IMR-90 (cell line): ENCODE data around the gene HYKK. TPM values are rescaled to one million over a fixed set of nuclear protein-coding genes. Genes with fewer than 3 reads are reported as not detected.

Experiments used
- ATAC-seq: fragments of 200-7000 bp; cut with Tn5 transposase; 2 replicates; pipeline ENCODE4 v1.9.1; 2020; ENCODE audit warnings: low read depth, mild to moderate bottlenecking, moderate library complexity
- BruUV-seq: library from RNA; stranded (reverse); fragments of 400-500 nt; replicated peaks from 2 replicates; lab custom pipeline; 2021; lab: Mats Ljungman, UMichigan
- CTCF ChIA-PET: fragments of 300-600 bp; formaldehyde crosslinking; extraction: SDS; loops from one replicate; lab custom pipeline; 2021; ENCODE audit warnings: antibody characterized with exemption; lab: Yijun Ruan, JAX
- POLR2A ChIA-PET: fragments of 300-600 bp; sonication (Branson Sonifier 250); formaldehyde crosslinking; loops from one replicate; lab custom pipeline; 2022; ENCODE audit warnings: antibody characterized with exemption; ENCODE audit not compliant: unreplicated experiment; lab: Charles Lee
- DNase-seq: peaks from one replicate; pipeline ENCODE4 v3.0.0; 2013
- H2AFZ ChIP-seq: replicated peaks from 2 replicates; pipeline ENCODE3; 2013; ENCODE audit warnings: low read length, mild to moderate bottlenecking; ENCODE audit not compliant: poor library complexity
- H2AK5ac ChIP-seq: 2 replicates; pipeline ENCODE4 v1.6.1; 2013; ENCODE audit warnings: low read depth, low read length, inconsistent platforms
- H2AK9ac ChIP-seq: replicated peaks from 2 replicates; pipeline ENCODE3; 2013; ENCODE audit warnings: mild to moderate bottlenecking, low read depth, low read length, moderate library complexity; ENCODE audit not compliant: poor library complexity
- H2BK120ac ChIP-seq: 2 replicates; pipeline ENCODE4 v1.6.1; 2013; ENCODE audit warnings: low read depth, low read length, inconsistent platforms
- H2BK15ac ChIP-seq: 3 replicates; pipeline ENCODE4 v1.6.1; 2013; ENCODE audit warnings: low read depth, low read length, inconsistent platforms
- H2BK20ac ChIP-seq: 2 replicates; pipeline ENCODE4 v1.6.1; 2013; ENCODE audit warnings: low read depth, mild to moderate bottlenecking, inconsistent platforms, low read length, moderate library complexity
- H2BK5ac ChIP-seq: 2 replicates; pipeline ENCODE4 v1.6.1; 2013; ENCODE audit warnings: mild to moderate bottlenecking, low read depth, low read length, inconsistent platforms; ENCODE audit not compliant: poor library complexity, severe bottlenecking
- H3K14ac ChIP-seq: replicated peaks from 2 replicates; pipeline ENCODE4 v1.6.1; 2013; ENCODE audit warnings: low read depth, low read length, inconsistent platforms
- H3K18ac ChIP-seq: 2 replicates; pipeline ENCODE4 v1.6.1; 2013; ENCODE audit warnings: low read depth, low read length, control low read depth
- H3K23ac ChIP-seq: 2 replicates; pipeline ENCODE4 v1.6.1; 2013; ENCODE audit warnings: low read depth, low read length, inconsistent platforms
- H3K27ac ChIP-seq: 2 replicates; pipeline ENCODE4 v1.5.1; 2013; ENCODE audit warnings: mild to moderate bottlenecking, control low read depth, low read length; ENCODE audit not compliant: insufficient read depth
- H3K27me3 ChIP-seq: 2 replicates; pipeline ENCODE4 v1.6.1; 2013; ENCODE audit warnings: low read length; ENCODE audit not compliant: control insufficient read depth, insufficient read depth
- H3K36me3 ChIP-seq: 2 replicates; pipeline ENCODE4 v1.6.1; 2013; ENCODE audit warnings: low read length, mixed read lengths; ENCODE audit not compliant: control insufficient read depth, insufficient read depth
- H3K4ac ChIP-seq: 2 replicates; pipeline ENCODE4 v1.6.1; 2013; ENCODE audit warnings: low read depth, low read length, inconsistent platforms
- H3K4me1 ChIP-seq: 2 replicates; pipeline ENCODE4 v1.6.1; 2013; ENCODE audit warnings: low read length, mixed read lengths; ENCODE audit not compliant: control insufficient read depth, insufficient read depth
- H3K4me2 ChIP-seq: 2 replicates; pipeline ENCODE4 v1.6.1; 2013; ENCODE audit warnings: low read depth, mild to moderate bottlenecking, control low read depth, low read length, moderate library complexity
- H3K4me3 ChIP-seq: 2 replicates; pipeline ENCODE4 v1.5.1; 2013; ENCODE audit warnings: low read depth, mild to moderate bottlenecking, control low read depth, low read length, moderate library complexity; ENCODE audit not compliant: insufficient read depth
- H3K56ac ChIP-seq: 2 replicates; pipeline ENCODE4 v1.6.1; 2013; ENCODE audit warnings: low read length, inconsistent platforms; ENCODE audit not compliant: insufficient read depth; ENCODE audit errors: extremely low read depth
- H3K79me1 ChIP-seq, 2 experiments: 2 replicates each; pipeline ENCODE4 v1.6.1; 2013; ENCODE audit warnings: low read length in 2 of 2, inconsistent platforms in 1 of 2, low read depth in 1 of 2
- H3K9ac ChIP-seq: 2 replicates; pipeline ENCODE4 v1.6.1; 2013; ENCODE audit warnings: low read depth, low read length, control low read depth
- H3K9me1 ChIP-seq: 2 replicates; pipeline ENCODE4 v1.6.1; 2013; ENCODE audit warnings: low read length, inconsistent platforms; ENCODE audit not compliant: insufficient read depth
- H3K9me3 ChIP-seq: 2 replicates; pipeline ENCODE4 v1.6.1; 2013; ENCODE audit warnings: low read length; ENCODE audit not compliant: control insufficient read depth, insufficient read depth
- H4K20me1 ChIP-seq: 2 replicates; pipeline ENCODE4 v1.6.1; 2013; ENCODE audit warnings: low read length, inconsistent platforms; ENCODE audit not compliant: insufficient read depth
- H4K5ac ChIP-seq: 2 replicates; pipeline ENCODE4 v1.6.1; 2013; ENCODE audit warnings: mild to moderate bottlenecking, low read depth, low read length, control low read depth
- H4K8ac ChIP-seq, 2 experiments: 2 replicates each; pipeline ENCODE4 v1.6.1; 2013; ENCODE audit warnings: low read depth in 2 of 2, low read length in 2 of 2, control low read depth in 1 of 2, inconsistent platforms in 1 of 2
- H4K91ac ChIP-seq: 2 replicates; pipeline ENCODE4 v1.6.1; 2013; ENCODE audit warnings: low read depth, low read length, inconsistent platforms; ENCODE audit not compliant: insufficient read depth
- BHLHE40 ChIP-seq: fragments of 150-350 bp; IDR thresholded peaks from 2 replicates; pipeline ENCODE4 v1.6.1; 2016; ENCODE audit warnings: mild to moderate bottlenecking, low read depth, low read length
- CEBPB ChIP-seq: IDR thresholded peaks from 2 replicates; pipeline ENCODE4 v1.6.1; 2012; ENCODE audit warnings: low read depth, low read length, improper control_type of control experiment
- CHD1 ChIP-seq: IDR thresholded peaks from 2 replicates; pipeline ENCODE4 v1.6.1; 2012; ENCODE audit warnings: low read depth, low read length, improper control_type of control experiment
- ELK1 ChIP-seq: fragments of 150-350 bp; IDR thresholded peaks from 2 replicates; pipeline ENCODE4 v1.6.1; 2016; ENCODE audit warnings: low read depth, mild to moderate bottlenecking, low read length, moderate library complexity, borderline replicate concordance
- FOS ChIP-seq: fragments of 150-350 bp; IDR thresholded peaks from 2 replicates; pipeline ENCODE4 v1.6.1; 2016; ENCODE audit warnings: low read depth, low read length
- MAZ ChIP-seq: IDR thresholded peaks from 2 replicates; pipeline ENCODE4 v1.6.1; 2012; ENCODE audit warnings: low read depth, mild to moderate bottlenecking, low read length, improper control_type of control experiment, moderate library complexity, borderline replicate concordance
- MXI1 ChIP-seq: IDR thresholded peaks from 2 replicates; pipeline ENCODE4 v1.6.1; 2012; ENCODE audit warnings: low read depth, mild to moderate bottlenecking, low read length, moderate library complexity, borderline replicate concordance
- NFE2L2 ChIP-seq: fragments of 150-350 bp; IDR thresholded peaks from 2 replicates; pipeline ENCODE4 v1.6.1; 2016; ENCODE audit warnings: low read depth, mild to moderate bottlenecking, low read length
- POLR2A ChIP-seq: IDR thresholded peaks from 2 replicates; pipeline ENCODE4 v1.6.1; 2012; ENCODE audit warnings: mild to moderate bottlenecking, low read depth, low read length
- RAD21 ChIP-seq: IDR thresholded peaks from 2 replicates; pipeline ENCODE4 v1.6.1; 2012; ENCODE audit warnings: low read length, improper control_type of control experiment
- RFX5 ChIP-seq: IDR thresholded peaks from 2 replicates; pipeline ENCODE4 v1.8.0; 2012; ENCODE audit warnings: low read depth, mild to moderate bottlenecking, low read length, moderate library complexity
- SMC3 ChIP-seq: fragments of 150-350 bp; IDR thresholded peaks from 2 replicates; pipeline ENCODE4 v1.6.1; 2016; ENCODE audit warnings: low read depth, mild to moderate bottlenecking, antibody characterized with exemption, low read length, moderate library complexity
- WGBS, 2 experiments: methylation state at CpG; one replicate each; pipeline versions ENCODE4 v1.1.5 to v1.1.7; 2013; ENCODE audit warnings: missing lambda C conversion rate in 2 of 2; ENCODE audit not compliant: insufficient read length in 1 of 2; ENCODE audit errors: extremely low coverage in 2 of 2; 5-methylcytosine and 5-hydroxymethylcytosine counted together
- dilution Hi-C: fragments of 300-500 bp; cut with HindIII; formaldehyde crosslinking; loops from one replicate; pipeline ENCODE4 v1.14.3; 2018; ENCODE audit warnings: low sequenced_read_pairs; ENCODE audit not compliant: unreplicated experiment
- in situ Hi-C: fragments of 300-500 bp; cut with MboI; formaldehyde crosslinking; loops from 3 replicates; pipeline ENCODE4 v1.14.3; 2019; ENCODE audit warnings: low sequenced_read_pairs, inconsistent platforms, mixed read lengths
- intact Hi-C: fragments of 100-400 bp; cut with micrococcal nuclease; formaldehyde crosslinking; loops from 2 replicates; pipeline ENCODE4 v1.10.0; 2022
- polyA plus RNA-seq, 3 experiments: library from polyadenylated mRNA; depleted of rRNA; stranded (reverse); fragments of >200 nt; gene quantifications; 2 replicates each; pipeline ENCODE4 v1.2.3, GENCODE V29; 2012; ENCODE audit warnings: low replicate concordance in 1 of 3
- total RNA-seq: library from RNA; depleted of rRNA; stranded (reverse); fragments of >200 nt; gene quantifications from 2 replicates; pipeline ENCODE4 v1.2.3, GENCODE V29; 2012
- TF ChIP-seq, protein P1 (sequence below): conservative IDR thresholded peaks from 2 replicates; pipeline ENCODE4 v1.5.1; 2012; ENCODE audit warnings: mild to moderate bottlenecking, low read depth, low read length, improper control_type of control experiment
- TF ChIP-seq, protein P2 (sequence below): fragments of 150-350 bp; IDR thresholded peaks from 2 replicates; pipeline ENCODE4 v1.6.1; 2017; ENCODE audit warnings: mild to moderate bottlenecking, antibody characterized with exemption, low read length, low read depth

The HYKK gene
- total and polyA plus RNA-seq, 2 of the 4 experiments (the other 2 are of a cell fraction) = 3.8 to 5.6 TPM

DNA sequence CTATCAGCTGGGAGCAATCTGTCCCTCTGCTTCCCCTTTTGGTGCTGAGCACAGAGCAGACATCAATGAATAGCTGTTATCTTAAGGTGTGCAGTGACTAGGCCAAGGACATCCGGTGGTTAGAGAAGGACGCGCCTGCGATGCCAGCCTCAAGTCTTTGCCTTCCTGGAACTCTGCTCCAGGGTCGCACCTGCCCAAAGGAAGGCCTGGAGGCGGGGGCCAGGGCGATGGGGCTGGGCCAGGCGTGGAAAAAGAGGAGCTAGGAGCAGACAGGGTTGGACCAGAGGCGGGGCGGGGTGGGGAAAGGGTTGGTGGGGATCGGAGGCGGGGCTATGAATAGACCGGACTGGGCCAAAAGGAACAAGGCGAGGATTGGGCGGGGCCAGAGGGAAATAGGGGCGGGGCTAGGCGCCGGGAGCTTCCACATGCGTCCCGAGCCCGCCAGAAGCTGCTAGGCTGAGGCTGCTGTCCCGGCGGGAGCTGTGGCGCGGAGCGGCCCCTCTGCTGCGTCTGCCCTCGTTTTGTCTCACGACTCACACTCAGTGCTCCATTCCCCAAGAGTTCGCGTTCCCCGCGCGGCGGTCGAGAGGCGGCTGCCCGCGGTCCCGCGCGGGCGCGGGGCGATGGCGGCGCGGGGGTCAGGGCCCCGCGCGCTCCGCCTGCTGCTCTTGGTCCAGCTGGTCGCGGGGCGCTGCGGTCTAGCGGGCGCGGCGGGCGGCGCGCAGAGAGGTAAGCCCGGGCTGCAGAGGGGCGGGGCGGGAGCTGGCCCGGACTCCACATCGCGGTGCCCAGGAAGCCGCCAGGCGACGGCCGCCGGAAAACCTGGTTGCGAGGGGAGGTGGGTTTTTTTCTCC lies 57.9 kb downstream of the HYKK start, which contains the start of gene CHRNA5:
CHRNA5 (plus strand) TSS at position 424 of the 854 bp plus-strand sequence; CDS start at position 624, 200 bp downstream.
- H3K27ac ChIP-seq = no peak within 1 kb of the TSS; the same call in 1 of the 2 replicates
- dilution Hi-C loops = no loop called here
- TF ChIP-seq, protein P1, sequence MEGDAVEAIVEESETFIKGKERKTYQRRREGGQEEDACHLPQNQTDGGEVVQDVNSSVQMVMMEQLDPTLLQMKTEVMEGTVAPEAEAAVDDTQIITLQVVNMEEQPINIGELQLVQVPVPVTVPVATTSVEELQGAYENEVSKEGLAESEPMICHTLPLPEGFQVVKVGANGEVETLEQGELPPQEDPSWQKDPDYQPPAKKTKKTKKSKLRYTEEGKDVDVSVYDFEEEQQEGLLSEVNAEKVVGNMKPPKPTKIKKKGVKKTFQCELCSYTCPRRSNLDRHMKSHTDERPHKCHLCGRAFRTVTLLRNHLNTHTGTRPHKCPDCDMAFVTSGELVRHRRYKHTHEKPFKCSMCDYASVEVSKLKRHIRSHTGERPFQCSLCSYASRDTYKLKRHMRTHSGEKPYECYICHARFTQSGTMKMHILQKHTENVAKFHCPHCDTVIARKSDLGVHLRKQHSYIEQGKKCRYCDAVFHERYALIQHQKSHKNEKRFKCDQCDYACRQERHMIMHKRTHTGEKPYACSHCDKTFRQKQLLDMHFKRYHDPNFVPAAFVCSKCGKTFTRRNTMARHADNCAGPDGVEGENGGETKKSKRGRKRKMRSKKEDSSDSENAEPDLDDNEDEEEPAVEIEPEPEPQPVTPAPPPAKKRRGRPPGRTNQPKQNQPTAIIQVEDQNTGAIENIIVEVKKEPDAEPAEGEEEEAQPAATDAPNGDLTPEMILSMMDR = no peak
- TF ChIP-seq CHD1 (no peak), POLR2A (no peak), SMC3 (no peak), ELK1 (no peak), MAZ (no peak; the same call in 1 of the 2 replicates), CEBPB (no peak), FOS (no peak), NFE2L2 (no peak), BHLHE40 (no peak), RAD21 (no peak), RFX5 (no peak), MXI1 (no peak)
- TF ChIP-seq, protein P2, sequence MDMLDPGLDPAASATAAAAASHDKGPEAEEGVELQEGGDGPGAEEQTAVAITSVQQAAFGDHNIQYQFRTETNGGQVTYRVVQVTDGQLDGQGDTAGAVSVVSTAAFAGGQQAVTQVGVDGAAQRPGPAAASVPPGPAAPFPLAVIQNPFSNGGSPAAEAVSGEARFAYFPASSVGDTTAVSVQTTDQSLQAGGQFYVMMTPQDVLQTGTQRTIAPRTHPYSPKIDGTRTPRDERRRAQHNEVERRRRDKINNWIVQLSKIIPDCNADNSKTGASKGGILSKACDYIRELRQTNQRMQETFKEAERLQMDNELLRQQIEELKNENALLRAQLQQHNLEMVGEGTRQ = no peak

More for the DNA sequence above, 57.9 kb downstream of the HYKK start, which contains the start of gene CHRNA5:
- no peak within 1 kb of the TSS for H3K18ac ChIP-seq
- H3K36me3 ChIP-seq = no peaks in the 10 kb centered on the region
- no peak within 1 kb of the TSS for H2BK15ac ChIP-seq
- intact Hi-C loops = no loop called here
- H3K4me2 ChIP-seq = peak within 1 kb of the TSS; percentile 98
- H3K23ac ChIP-seq = peak within 1 kb of the TSS; percentile 21; the same call in 1 of the 2 replicates
- BruUV-seq = no TSS peak
- H2AK5ac ChIP-seq = no peak within 1 kb of the TSS
- WGBS, 2 experiments = 2% methylated on average over 20 of the region's 75 CpGs; no CpG with 5 or more reads in 1 of the 2 experiments
- H2AFZ ChIP-seq = peak within 1 kb of the TSS; percentile 90
- no peak within 1 kb of the TSS for H4K91ac ChIP-seq
- in situ Hi-C loops = no loop called here
- no peak within 1 kb of the TSS for H2BK20ac ChIP-seq
- H3K4ac ChIP-seq = no peak within 1 kb of the TSS
- H2BK120ac ChIP-seq = no peak within 1 kb of the TSS
- H3K9me3 ChIP-seq = no peaks in the 10 kb centered on the region
- no peak within 1 kb of the TSS for H2BK5ac ChIP-seq
- no peak within 1 kb of the TSS for H4K5ac ChIP-seq
- H4K8ac ChIP-seq = no peak within 1 kb of the TSS
- H3K9ac ChIP-seq = peak within 1 kb of the TSS; percentile 32
- POLR2A ChIA-PET = interaction anchor here (1.2 kb wide), 1 partner anchor 127 kb away, joined by 3 read pairs; the partner anchor contains the start of gene IREB2
- DNase-seq (peak; percentile 66), ATAC-seq (peak; percentile 97)
- no peak within 1 kb of the TSS for H3K56ac ChIP-seq
- H3K9me1 ChIP-seq = no peaks in the 10 kb centered on the region
- H4K20me1 ChIP-seq = no peaks in the 10 kb centered on the region
- peak within 1 kb of the TSS; percentile 54 for H3K4me3 ChIP-seq
- no peaks in the 10 kb centered on the region for H3K79me1 ChIP-seq
- H3K4me1 ChIP-seq = no peaks in the 10 kb centered on the region
- H2AK9ac ChIP-seq = no peak within 1 kb of the TSS
- no peak within 1 kb of the TSS for H3K14ac ChIP-seq
- CTCF ChIA-PET = interaction anchor here (1.1 kb wide), 1 partner anchor 17 kb away, joined by 4 read pairs; no protein-coding TSS in a partner anchor
- peaks cover 15% of the 10 kb centered on the region for H3K27me3 ChIP-seq
